PC-9 (cell line): ENCODE measurements around the gene DSCAM. TPM values are rescaled to one million over a fixed set of nuclear protein-coding genes. Genes with fewer than 3 reads are reported as not detected.

Source experiments
- BruUV-seq: library from RNA; stranded (reverse); fragments of 400-500 nt; replicated peaks from 2 replicates; lab custom pipeline; 2021; lab: Mats Ljungman, UMichigan
- CTCF ChIA-PET: fragments of 300-600 bp; sonication (Branson Sonifier 250); formaldehyde crosslinking; loops from one replicate; lab custom pipeline; 2022; ENCODE audit warnings: antibody characterized with exemption; lab: Charles Lee
- POLR2A ChIA-PET: fragments of 300-600 bp; sonication (Branson Sonifier 250); formaldehyde crosslinking; loops from one replicate; lab custom pipeline; 2022; ENCODE audit warnings: antibody characterized with exemption; ENCODE audit not compliant: unreplicated experiment; lab: Charles Lee
- DNase-seq, 2 experiments: peaks; one replicate each; pipeline versions ENCODE4 v3.0.0 to v3.0.0-alpha.2; 2015 to 2022; ENCODE audit warnings: mixed read lengths in 1 of 2
- H2AFZ ChIP-seq: fragments of 200-600 bp; sonication (generic); 2 replicates; pipeline ENCODE4 v1.8.1; 2017; ENCODE audit warnings: antibody characterized with exemption
- H3F3A ChIP-seq: fragments of 200-600 bp; sonication (generic); 2 replicates; pipeline ENCODE4 v1.8.1; 2017; ENCODE audit warnings: antibody characterized with exemption, mild to moderate bottlenecking, low read depth; ENCODE audit not compliant: insufficient read depth
- H3K27ac ChIP-seq: fragments of 200-600 bp; sonication (generic); 2 replicates; pipeline ENCODE4 v1.6.1; 2016; ENCODE audit warnings: mixed run types
- H3K27me3 ChIP-seq: fragments of 200-600 bp; sonication (generic); 2 replicates; pipeline ENCODE4 v1.6.1; 2016; ENCODE audit warnings: low read depth, mixed run types; ENCODE audit not compliant: insufficient read depth
- H3K36me3 ChIP-seq: fragments of 200-600 bp; sonication (generic); 2 replicates; pipeline ENCODE4 v1.6.1; 2016; ENCODE audit warnings: low read depth, mixed run types
- H3K4me1 ChIP-seq: fragments of 200-600 bp; sonication (generic); replicated peaks from 2 replicates; pipeline ENCODE4 v1.6.1; 2016; ENCODE audit warnings: mixed run types; ENCODE audit not compliant: insufficient read depth
- H3K4me2 ChIP-seq: fragments of 200-600 bp; sonication (generic); 2 replicates; pipeline ENCODE4 v1.6.1; 2017; ENCODE audit warnings: mixed run types
- H3K4me3 ChIP-seq: fragments of 200-600 bp; sonication (generic); 2 replicates; pipeline ENCODE4 v1.6.1; 2016; ENCODE audit warnings: mixed run types
- H3K79me2 ChIP-seq: fragments of 200-600 bp; sonication (generic); 2 replicates; pipeline ENCODE4 v1.6.1; 2017; ENCODE audit warnings: low read depth, mixed run types
- H3K9me2 ChIP-seq: fragments of 200-600 bp; sonication (generic); 2 replicates; pipeline ENCODE4 v1.8.1; 2017; ENCODE audit warnings: mild to moderate bottlenecking; ENCODE audit not compliant: insufficient read depth
- H3K9me3 ChIP-seq: fragments of 200-600 bp; sonication (generic); 2 replicates; pipeline ENCODE4 v1.8.1; 2016; ENCODE audit warnings: low read depth; ENCODE audit not compliant: insufficient read depth
- H4K20me1 ChIP-seq: fragments of 200-600 bp; sonication (generic); 2 replicates; pipeline ENCODE4 v1.8.1; 2017; ENCODE audit not compliant: insufficient read depth
- EZH2 ChIP-seq: fragments of 200-600 bp; sonication (generic); IDR thresholded peaks from 2 replicates; pipeline ENCODE4 v1.8.0; 2017; ENCODE audit warnings: antibody characterized with exemption, low read depth
- intact Hi-C: fragments of 100-400 bp; cut with micrococcal nuclease; formaldehyde crosslinking; loops from one replicate; pipeline ENCODE4 v1.10.0; 2022; ENCODE audit not compliant: unreplicated experiment
- total RNA-seq: library from RNA; stranded (reverse); gene quantifications from 2 replicates; pipeline ENCODE4 v1.2.3, GENCODE V29; 2021
- TF ChIP-seq, protein P1 (sequence below): fragments of 200-600 bp; sonication (generic); conservative IDR thresholded peaks from 2 replicates; pipeline ENCODE4 v1.6.1; 2017; ENCODE audit warnings: mixed run types, antibody characterized with exemption, mild to moderate bottlenecking, moderate library complexity

DSCAM gene
- total RNA-seq, 1 experiment from 2014 or later, result not detected

DNA sequence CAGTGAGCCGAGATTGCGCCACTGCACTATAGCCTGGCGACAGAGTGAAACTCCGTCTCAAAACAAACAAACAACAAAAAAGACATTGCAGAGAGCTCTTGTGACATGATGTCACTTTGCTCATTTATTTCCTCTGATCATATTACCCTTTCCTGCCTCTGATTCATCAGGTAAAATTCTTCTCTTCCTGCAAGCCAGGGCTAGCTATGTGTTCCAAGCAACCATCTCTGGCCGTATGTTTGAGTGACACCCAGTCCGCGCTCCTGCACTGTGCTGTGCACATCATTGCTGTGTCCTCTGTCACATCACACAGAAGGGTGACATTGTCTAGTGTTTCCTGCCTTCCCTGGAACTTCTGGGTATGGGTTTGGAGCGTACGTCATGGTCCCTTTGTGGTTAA lies 728.4 kb downstream of the DSCAM start:
- no TSS peak for BruUV-seq
- H3K4me2 ChIP-seq, result no peak overlapping the region
- CTCF ChIA-PET, result no interaction called here

DNA sequence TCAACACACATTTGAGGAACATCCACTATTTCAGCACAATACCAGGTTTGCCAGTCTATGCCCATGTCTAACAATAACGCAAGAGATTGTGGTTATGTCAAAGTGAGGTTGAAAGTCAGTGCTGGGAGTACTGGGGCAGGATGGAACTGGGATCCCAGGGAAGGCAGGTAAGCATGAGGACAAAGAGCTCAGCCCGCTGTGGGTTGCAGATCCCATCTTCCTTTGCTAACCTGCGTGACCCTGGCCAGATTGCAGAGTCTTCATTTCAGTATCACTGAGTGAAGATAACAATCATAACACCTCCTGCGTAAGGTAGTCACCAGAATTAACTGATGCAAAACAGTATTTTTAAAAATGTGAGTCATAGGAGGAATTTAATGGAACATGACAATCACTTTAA lies 729.7 kb downstream of the DSCAM start:
- Histone ChIP-seq H2AFZ (no peak overlapping the region), H3F3A (no peaks in the 10 kb centered on the region), H3K4me1 (no peaks in the 10 kb centered on the region), H3K79me2 (no peaks in the 10 kb centered on the region), H3K27ac (no peak overlapping the region), H3K36me3 (no peaks in the 10 kb centered on the region), H4K20me1 (no peaks in the 10 kb centered on the region), H3K4me2 (no peak overlapping the region), H3K4me3 (no peak overlapping the region), H3K27me3 (no peaks in the 10 kb centered on the region), H3K9me3 (no peaks in the 10 kb centered on the region), H3K9me2 (no peaks in the 10 kb centered on the region)
- BruUV-seq, result no TSS peak
- ChIA-PET POLR2A (no interaction called here), CTCF (no interaction called here)
- intact Hi-C loops, result no loop called here
- no peak for DNase-seq
- no peak for TF ChIP-seq EZH2

More for the DNA sequence above, 728.4 kb downstream of the DSCAM start:
- H3K4me3 ChIP-seq, result no peak overlapping the region
- H3F3A ChIP-seq, result no peaks in the 10 kb centered on the region
- no peaks in the 10 kb centered on the region for H3K4me1 ChIP-seq
- peak in 1 of 2 experiments; percentile 40 for DNase-seq
- H3K9me2 ChIP-seq, result no peaks in the 10 kb centered on the region
- H4K20me1 ChIP-seq, result no peaks in the 10 kb centered on the region
- H3K27me3 ChIP-seq, result no peaks in the 10 kb centered on the region
- no peak overlapping the region for H2AFZ ChIP-seq
- no peak overlapping the region for H3K27ac ChIP-seq
- no peaks in the 10 kb centered on the region for H3K79me2 ChIP-seq
- TF ChIP-seq, protein P1, sequence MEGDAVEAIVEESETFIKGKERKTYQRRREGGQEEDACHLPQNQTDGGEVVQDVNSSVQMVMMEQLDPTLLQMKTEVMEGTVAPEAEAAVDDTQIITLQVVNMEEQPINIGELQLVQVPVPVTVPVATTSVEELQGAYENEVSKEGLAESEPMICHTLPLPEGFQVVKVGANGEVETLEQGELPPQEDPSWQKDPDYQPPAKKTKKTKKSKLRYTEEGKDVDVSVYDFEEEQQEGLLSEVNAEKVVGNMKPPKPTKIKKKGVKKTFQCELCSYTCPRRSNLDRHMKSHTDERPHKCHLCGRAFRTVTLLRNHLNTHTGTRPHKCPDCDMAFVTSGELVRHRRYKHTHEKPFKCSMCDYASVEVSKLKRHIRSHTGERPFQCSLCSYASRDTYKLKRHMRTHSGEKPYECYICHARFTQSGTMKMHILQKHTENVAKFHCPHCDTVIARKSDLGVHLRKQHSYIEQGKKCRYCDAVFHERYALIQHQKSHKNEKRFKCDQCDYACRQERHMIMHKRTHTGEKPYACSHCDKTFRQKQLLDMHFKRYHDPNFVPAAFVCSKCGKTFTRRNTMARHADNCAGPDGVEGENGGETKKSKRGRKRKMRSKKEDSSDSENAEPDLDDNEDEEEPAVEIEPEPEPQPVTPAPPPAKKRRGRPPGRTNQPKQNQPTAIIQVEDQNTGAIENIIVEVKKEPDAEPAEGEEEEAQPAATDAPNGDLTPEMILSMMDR, result no peak
- TF ChIP-seq EZH2, result no peak
- POLR2A ChIA-PET, result no interaction called here
- H3K9me3 ChIP-seq, result no peaks in the 10 kb centered on the region
- intact Hi-C loops, result no loop called here
- no peaks in the 10 kb centered on the region for H3K36me3 ChIP-seq

DNA sequence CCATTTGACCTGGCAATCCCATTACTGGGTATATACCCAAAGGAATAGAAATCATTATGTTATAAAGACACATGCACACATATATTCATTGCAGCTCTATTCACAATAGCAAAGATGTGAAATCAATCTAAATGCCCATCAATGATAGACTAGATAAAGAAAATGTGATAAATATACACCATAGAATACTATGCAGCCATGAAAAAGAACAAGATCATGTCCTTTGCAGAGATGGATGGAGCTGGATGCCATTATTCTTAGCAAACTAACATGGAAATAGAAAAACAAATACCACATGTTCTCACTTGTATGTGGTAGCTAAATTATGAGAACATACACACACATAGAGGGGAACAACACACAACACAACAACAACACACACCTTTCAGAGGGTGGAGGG lies 731.2 kb downstream of the DSCAM start:
- no TSS peak for BruUV-seq
- Histone ChIP-seq H3K9me3 (no peaks in the 10 kb centered on the region), H2AFZ (no peak overlapping the region), H3K4me3 (no peak overlapping the region), H3F3A (no peaks in the 10 kb centered on the region), H3K27me3 (no peaks in the 10 kb centered on the region), H3K4me2 (no peak overlapping the region), H3K4me1 (no peaks in the 10 kb centered on the region), H3K9me2 (no peaks in the 10 kb centered on the region), H4K20me1 (no peaks in the 10 kb centered on the region), H3K36me3 (no peaks in the 10 kb centered on the region), H3K27ac (no peak overlapping the region), H3K79me2 (no peaks in the 10 kb centered on the region)
- CTCF ChIA-PET, result no interaction called here
- POLR2A ChIA-PET, result no interaction called here
- TF ChIP-seq EZH2, result no peak
- TF ChIP-seq, protein P1, result no peak
- intact Hi-C loops, result no loop called here
- no peak for DNase-seq

DNA sequence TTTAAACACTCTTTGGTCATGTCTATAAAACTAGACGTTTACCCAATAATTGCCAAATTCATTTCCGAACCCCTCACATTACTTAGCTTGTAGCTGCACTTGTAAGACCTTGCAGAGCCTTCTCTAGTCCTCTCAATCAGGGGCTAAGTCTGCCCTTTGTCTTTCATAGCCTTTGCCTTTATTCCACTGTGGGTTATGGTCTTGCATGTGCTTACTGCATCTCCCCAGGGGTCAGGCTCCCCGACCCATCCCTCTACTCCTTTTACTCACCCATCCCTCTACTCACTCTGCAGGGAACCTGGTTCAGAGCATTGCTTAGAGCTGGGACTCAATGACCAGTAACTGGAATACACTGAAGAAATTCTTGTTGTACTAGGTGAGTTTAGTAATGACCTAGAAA lies 744.3 kb downstream of the DSCAM start:
- H3K9me3 ChIP-seq, result no peaks in the 10 kb centered on the region
- BruUV-seq, result no TSS peak
- DNase-seq, result no peak
- TF ChIP-seq, protein P1, result no peak
- TF ChIP-seq EZH2, result no peak
- H2AFZ ChIP-seq, result no peak overlapping the region
- H3K36me3 ChIP-seq, result no peaks in the 10 kb centered on the region
- H4K20me1 ChIP-seq, result no peaks in the 10 kb centered on the region
- no peaks in the 10 kb centered on the region for H3F3A ChIP-seq
- H3K79me2 ChIP-seq, result no peaks in the 10 kb centered on the region
- ChIA-PET CTCF (no interaction called here), POLR2A (no interaction called here)
- H3K4me1 ChIP-seq, result no peaks in the 10 kb centered on the region
- no peaks in the 10 kb centered on the region for H3K27me3 ChIP-seq
- no peaks in the 10 kb centered on the region for H3K9me2 ChIP-seq
- no peak overlapping the region for H3K27ac ChIP-seq
- no peak overlapping the region for H3K4me3 ChIP-seq
- H3K4me2 ChIP-seq, result no peak overlapping the region
- intact Hi-C loops, result no loop called here
